Heart left ventricle (tissue), 16 donors: Measurements from ENCODE around the gene SCLY. TPM values are rescaled to one million over a fixed set of nuclear protein-coding genes. Genes with fewer than 3 reads are reported as not detected.

Experiments used
- ATAC-seq, 4 donors: fragments of 200-7000 bp; cut with Tn5 transposase; one replicate each; pipeline ENCODE4 v1.9.1; 2020 to 2022; ENCODE audit warnings: moderate library complexity in 4 of 4, mild to moderate bottlenecking in 3 of 4, moderate number of reproducible peaks in 1 of 4
- DNase-seq, 5 donors: peaks; one replicate each; pipeline ENCODE4 v3.0.0-alpha.2; 2020
- H3K27ac ChIP-seq, 12 donors: fragments of 200-600 bp; sonication (generic) in 4 of 12; one replicate each; pipeline versions ENCODE4 v1.5.0 to v1.8.0; 2016 to 2022; ENCODE audit warnings: mild to moderate bottlenecking in 2 of 12
- H3K27me3 ChIP-seq, 9 donors: fragments of 200-600 bp; sonication (generic) in 2 of 9; one replicate each; pipeline versions ENCODE4 v1.5.1 to v1.8.0; 2016 to 2022; ENCODE audit warnings: mild to moderate bottlenecking in 3 of 9
- H3K36me3 ChIP-seq, 9 donors: fragments of 200-600 bp; sonication (generic) in 2 of 9; one replicate each; pipeline versions ENCODE4 v1.5.0 to v1.8.0; 2018 to 2022; ENCODE audit warnings: mild to moderate bottlenecking in 2 of 9
- H3K4me1 ChIP-seq, 12 donors: fragments of 200-600 bp; sonication (generic) in 4 of 12; one replicate each; pipeline versions ENCODE4 v1.5.0 to v1.8.0; 2016 to 2022; ENCODE audit warnings: mild to moderate bottlenecking in 3 of 12
- H3K4me3 ChIP-seq, 12 donors: fragments of 200-600 bp; sonication (generic) in 4 of 12; one replicate each; pipeline versions ENCODE4 v1.5.0 to v1.8.0; 2017 to 2022; ENCODE audit warnings: mild to moderate bottlenecking in 9 of 12, moderate library complexity in 4 of 12
- H3K9me3 ChIP-seq, 12 donors: fragments of 200-600 bp; sonication (generic) in 4 of 12; one replicate each; pipeline versions ENCODE4 v1.5.0 to v1.8.0; 2016 to 2022; ENCODE audit warnings: mild to moderate bottlenecking in 1 of 12
- CTCF ChIP-seq, 12 donors: fragments of 200-600 bp; sonication (generic) in 4 of 12; IDR thresholded peaks; one replicate each; pipeline versions ENCODE4 v1.5.0 to v1.8.0; 2018 to 2022; ENCODE audit warnings: antibody characterized with exemption in 12 of 12, mild to moderate bottlenecking in 5 of 12
- POLR2A ChIP-seq, 2 donors: fragments of 450-650 bp; IDR thresholded peaks; one replicate each; pipeline ENCODE4 v1.6.1; 2017; ENCODE audit warnings: antibody characterized with exemption in 2 of 2, mild to moderate bottlenecking in 2 of 2, moderate library complexity in 2 of 2
- WGBS, 4 donors: extraction: QIAGEN DNeasy Blood & Tissue Kit in 2 of 4; methylation state at CpG; one replicate each; pipeline versions ENCODE4 v1.1.5 to v1.1.7; 2013 to 2018; 5-methylcytosine and 5-hydroxymethylcytosine counted together
- intact Hi-C, 10 donors: fragments of 100-400 bp; cut with DNase I; formaldehyde crosslinking; loops; one replicate each; pipeline versions ENCODE4 v1.11.1 to v1.14.2; 2022
- polyA plus RNA-seq, 2 donors: library from polyadenylated mRNA; stranded (reverse); fragments of 200-250 nt; gene quantifications; one replicate each; pipeline ENCODE4 v1.2.3, GENCODE V29; 2013
- total RNA-seq, 9 donors: library from RNA; depleted of rRNA in 2 of 9; stranded (reverse); fragments of >200 nt in 2 of 9; fragmentation: NEBNext Ultra II Directional in 3 of 9; extraction: Animal tissue kit (Norgen Biotek cat#: 25700) in 3 of 9; gene quantifications; one replicate each; pipeline versions ENCODE4 v1.1.0 to v1.2.4, GENCODE V29; 2016 to 2023
- donor health status: ischemic (EF 13 %, LVEDD 7.1; RV severe dilation, severe dysfunction).
- donor health status: healthy with polysubstance abuse.
- donor health status: DM: no; HTN: yes; CAD: no.
- donor health status: DM: no; HTN: no; CAD: no.
- donor health status: ischemic (EF 25% LVEDD 6.9; RV normal size, moderate dysfunction).
- donor health status: ischemic (EF 25% LVEDD 5.7; RV mildly dilated, moderate dysfunction).
- donor health status: healthy.
- donor health status: DM: yes; HTN: yes; CAD: no.
- donor health status: ischemic (EF 35%, LVEDD 5.7; RV mildly dilated, moderate dysfunction).
- donor health status: nonischemic (EF 11% LVEDD 7.7; RV severe dilation, severe dysfunction).
- donor health status: DM: yes; HTN: yes; CAD: no.
- donor health status: PGD.
- donor health status: ischemic (EF 29% LVEDD 5.4; RV normal size, mild dysfunction).
- donor health status: nonischemic (EF 23%, LVEDD 6.1; RV moderate dilation, normal function).

The SCLY gene
- total and polyA plus RNA-seq, 11 donors: 6.9 to 21.2 (median 10.6) TPM

GRCh38 chr2:238127165-238128060 is 66.6 kb downstream of the SCLY start:
- intact Hi-C loops: no loop called here
- no peaks in the 10 kb centered on the region for H3K36me3 ChIP-seq
- TF ChIP-seq POLR2A (IDR thresholded peaks at IDR 0.05) (no peak), CTCF (IDR thresholded peaks at IDR 0.05) (peak in 2 of 12 donors; percentile 18 to 31)
- H3K4me3 ChIP-seq: peak overlapping the region in 3 of 12 donors; percentile 30 to 52 (median 34)
- WGBS, 4 donors: 47 to 63% (median 51%) methylated on average over 27 to 36 of the region's 36 CpGs
- no peak overlapping the region for H3K27ac ChIP-seq
- ATAC-seq: peak in 3 of 4 donors; percentile 72 to 82 (median 80)
- DNase-seq: peak in 2 of 5 donors; percentile 32 to 76
- H3K9me3 ChIP-seq: no peaks in the 10 kb centered on the region
- H3K27me3 ChIP-seq: no peaks in the 10 kb centered on the region
- peaks cover 0 to 9% (median 0%) of the 10 kb centered on the region in 12 donors for H3K4me1 ChIP-seq

- Histone ChIP-seq H3K27ac (no peak overlapping the region), H3K36me3 (no peaks in the 10 kb centered on the region), H3K4me1 (peaks cover 0 to 9% (median 0%) of the 10 kb centered on the region in 12 donors), H3K9me3 (no peaks in the 10 kb centered on the region), H3K4me3 (peak overlapping the region in 1 of 12 donors; percentile 52), H3K27me3 (no peaks in the 10 kb centered on the region)
- DNase-seq: peak in 1 of 5 donors; percentile 24
- ATAC-seq: no peak
- intact Hi-C loops: no loop called here
- TF ChIP-seq POLR2A (IDR thresholded peaks at IDR 0.05): no peak
- TF ChIP-seq CTCF (IDR thresholded peaks at IDR 0.05): no peak
- 85 to 92% (median 88%) methylated on average over 18 to 22 of the region's 22 CpGs for WGBS, 4 donors
Measured at GRCh38 chr2:238128061-238128440, 67.2 kb downstream of the SCLY start.

GRCh38 chr2:238128534-238129001 is 67.8 kb downstream of the SCLY start:
- Histone ChIP-seq H3K27ac (no peak overlapping the region), H3K4me1 (peaks cover 0 to 9% (median 0%) of the 10 kb centered on the region in 12 donors), H3K4me3 (no peak overlapping the region), H3K36me3 (no peaks in the 10 kb centered on the region), H3K9me3 (no peaks in the 10 kb centered on the region), H3K27me3 (no peaks in the 10 kb centered on the region)
- no peak for ATAC-seq
- WGBS, 4 donors: 72 to 91% (median 78%) methylated on average over 8 to 30 of the region's 30 CpGs
- intact Hi-C loops: no loop called here
- peak in 2 of 5 donors; percentile 24 to 57 for DNase-seq
- TF ChIP-seq POLR2A (IDR thresholded peaks at IDR 0.05) (no peak), CTCF (IDR thresholded peaks at IDR 0.05) (no peak)
